Epithelial cell of proximal tubule (primary cell): Measurements from ENCODE around the gene GBA2. TPM values are rescaled to one million over a fixed set of nuclear protein-coding genes. Genes with fewer than 3 reads are reported as not detected.

Experiments
- DNase-seq: peaks from one replicate; pipeline ENCODE4 v3.0.0-alpha.2; 2011; ENCODE audit warnings: low read depth
- H3K4me3 ChIP-seq: 2 replicates; pipeline ENCODE4 v1.5.1; 2011; ENCODE audit warnings: low read depth, mild to moderate bottlenecking, low read length
- total RNA-seq: library from RNA; depleted of rRNA; stranded (reverse); fragments of >200 nt; gene quantifications from 2 replicates; pipeline ENCODE4 v1.2.3, GENCODE V29; 2015
- TF ChIP-seq, protein P1 (sequence below): conservative IDR thresholded peaks from 2 replicates; pipeline ENCODE4 v1.5.1; 2012; ENCODE audit warnings: low read depth, mild to moderate bottlenecking, low read length

GBA2 gene
- total RNA-seq, 1 donor from 2014 or later: 39.3 TPM

GRCh38 chr9:35719546-35719945 lies 29.5 kb downstream of the GBA2 start:
- TF ChIP-seq, protein P1, sequence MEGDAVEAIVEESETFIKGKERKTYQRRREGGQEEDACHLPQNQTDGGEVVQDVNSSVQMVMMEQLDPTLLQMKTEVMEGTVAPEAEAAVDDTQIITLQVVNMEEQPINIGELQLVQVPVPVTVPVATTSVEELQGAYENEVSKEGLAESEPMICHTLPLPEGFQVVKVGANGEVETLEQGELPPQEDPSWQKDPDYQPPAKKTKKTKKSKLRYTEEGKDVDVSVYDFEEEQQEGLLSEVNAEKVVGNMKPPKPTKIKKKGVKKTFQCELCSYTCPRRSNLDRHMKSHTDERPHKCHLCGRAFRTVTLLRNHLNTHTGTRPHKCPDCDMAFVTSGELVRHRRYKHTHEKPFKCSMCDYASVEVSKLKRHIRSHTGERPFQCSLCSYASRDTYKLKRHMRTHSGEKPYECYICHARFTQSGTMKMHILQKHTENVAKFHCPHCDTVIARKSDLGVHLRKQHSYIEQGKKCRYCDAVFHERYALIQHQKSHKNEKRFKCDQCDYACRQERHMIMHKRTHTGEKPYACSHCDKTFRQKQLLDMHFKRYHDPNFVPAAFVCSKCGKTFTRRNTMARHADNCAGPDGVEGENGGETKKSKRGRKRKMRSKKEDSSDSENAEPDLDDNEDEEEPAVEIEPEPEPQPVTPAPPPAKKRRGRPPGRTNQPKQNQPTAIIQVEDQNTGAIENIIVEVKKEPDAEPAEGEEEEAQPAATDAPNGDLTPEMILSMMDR: no peak
- DNase-seq: no peak
- H3K4me3 ChIP-seq: no peak overlapping the region

- TF ChIP-seq, protein P1: no peak
- no peak for DNase-seq
- H3K4me3 ChIP-seq: no peak overlapping the region
Observed at GRCh38 chr9:35718721-35719511, 30.1 kb downstream of the GBA2 start.

GRCh38 chr9:35717132-35717870 lies 31.7 kb downstream of the GBA2 start:
- TF ChIP-seq, protein P1: no peak
- no peak for DNase-seq

GRCh38 chr9:35716230-35716629 lies 32.8 kb downstream of the GBA2 start:
- no peak overlapping the region for H3K4me3 ChIP-seq
- no peak for DNase-seq
- TF ChIP-seq, protein P1: peak; percentile 21

More at GRCh38 chr9:35717132-35717870, 31.7 kb downstream of the GBA2 start:
- H3K4me3 ChIP-seq: no peak overlapping the region

DNA sequence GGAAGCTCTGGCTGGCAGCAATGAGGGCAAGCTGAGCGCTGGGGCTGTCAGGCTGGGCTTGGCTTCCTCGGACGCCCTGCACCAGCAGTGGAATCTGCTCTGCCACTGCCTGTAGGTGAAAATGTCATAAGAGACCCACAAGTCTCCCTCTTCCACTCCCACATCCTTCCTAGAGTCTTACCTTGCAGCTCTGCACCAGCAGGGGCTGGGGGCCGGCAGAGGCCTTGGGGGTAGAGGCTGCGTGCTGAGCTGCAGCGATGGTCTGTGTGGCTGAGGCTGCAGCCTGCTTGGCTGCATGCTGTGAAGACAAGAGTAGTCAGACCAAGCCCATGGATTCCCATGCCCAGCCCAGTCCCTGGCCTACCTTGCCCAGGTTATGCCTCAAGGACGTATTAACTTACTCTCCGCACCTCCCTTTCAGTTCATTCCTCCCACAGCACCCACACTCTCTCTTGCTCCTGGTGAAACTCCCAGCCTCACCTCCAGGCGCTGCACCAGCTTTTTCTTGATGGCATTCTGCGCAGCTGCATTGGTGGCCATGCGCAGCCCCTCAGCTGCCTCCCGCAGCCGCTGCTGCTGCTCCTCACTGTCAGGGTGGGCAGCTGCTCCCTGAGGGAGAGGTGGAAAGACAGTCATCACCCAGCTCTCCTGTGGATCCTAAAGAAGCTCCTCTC lies 34.3 kb downstream of the GBA2 start:
- no peak overlapping the region for H3K4me3 ChIP-seq
- DNase-seq: no peak
- TF ChIP-seq, protein P1: no peak

GRCh38 chr9:35714123-35714522 lies 34.9 kb downstream of the GBA2 start:
- TF ChIP-seq, protein P1: no peak
- H3K4me3 ChIP-seq: no peak overlapping the region
- no peak for DNase-seq
